ENCODE results near the gene LMTK2. TPM values are rescaled to one million over a fixed set of nuclear protein-coding genes. Genes with fewer than 3 reads are reported as not detected.

Gene LMTK2
- total RNA-seq, 1 donor from 2014 or later: 12.9 TPM

DNA sequence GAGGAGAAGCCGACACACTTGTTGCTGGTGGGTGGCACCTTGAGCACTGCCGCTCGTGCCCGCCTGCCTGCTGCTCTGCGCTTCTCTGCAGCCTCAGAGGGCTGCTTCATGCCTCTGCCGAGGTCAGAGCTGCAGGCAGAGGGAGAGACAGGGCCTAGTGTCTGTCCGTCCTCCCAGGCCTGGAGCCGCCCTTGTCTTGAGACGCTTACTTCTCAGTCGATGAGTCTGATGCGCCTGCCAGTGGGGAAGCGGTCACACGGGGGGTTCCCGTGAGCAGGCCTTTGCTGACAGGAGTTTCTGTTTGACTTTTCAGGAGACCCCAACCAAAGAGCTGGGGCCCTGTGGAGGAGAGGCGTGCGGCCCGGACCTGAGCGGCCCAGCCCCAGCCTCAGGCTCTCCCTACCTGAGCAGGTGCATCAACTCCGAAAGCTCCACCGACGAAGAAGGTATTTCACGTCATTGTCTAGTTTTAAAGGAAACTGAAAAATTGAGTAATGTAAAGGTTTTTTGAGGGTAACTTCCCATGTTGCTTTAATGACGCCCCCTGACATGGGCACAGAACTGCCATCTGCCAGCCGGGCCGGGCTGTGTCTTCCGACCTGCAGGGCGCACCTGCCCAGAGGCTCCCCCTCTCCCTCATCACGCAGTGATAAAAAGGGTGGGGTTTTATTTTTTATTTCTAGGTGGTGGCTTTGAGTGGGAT is 96.8 kb downstream of the LMTK2 start:
- no peak for DNase-seq (ENCODE audit: low read depth)
- TF ChIP-seq, protein P1, sequence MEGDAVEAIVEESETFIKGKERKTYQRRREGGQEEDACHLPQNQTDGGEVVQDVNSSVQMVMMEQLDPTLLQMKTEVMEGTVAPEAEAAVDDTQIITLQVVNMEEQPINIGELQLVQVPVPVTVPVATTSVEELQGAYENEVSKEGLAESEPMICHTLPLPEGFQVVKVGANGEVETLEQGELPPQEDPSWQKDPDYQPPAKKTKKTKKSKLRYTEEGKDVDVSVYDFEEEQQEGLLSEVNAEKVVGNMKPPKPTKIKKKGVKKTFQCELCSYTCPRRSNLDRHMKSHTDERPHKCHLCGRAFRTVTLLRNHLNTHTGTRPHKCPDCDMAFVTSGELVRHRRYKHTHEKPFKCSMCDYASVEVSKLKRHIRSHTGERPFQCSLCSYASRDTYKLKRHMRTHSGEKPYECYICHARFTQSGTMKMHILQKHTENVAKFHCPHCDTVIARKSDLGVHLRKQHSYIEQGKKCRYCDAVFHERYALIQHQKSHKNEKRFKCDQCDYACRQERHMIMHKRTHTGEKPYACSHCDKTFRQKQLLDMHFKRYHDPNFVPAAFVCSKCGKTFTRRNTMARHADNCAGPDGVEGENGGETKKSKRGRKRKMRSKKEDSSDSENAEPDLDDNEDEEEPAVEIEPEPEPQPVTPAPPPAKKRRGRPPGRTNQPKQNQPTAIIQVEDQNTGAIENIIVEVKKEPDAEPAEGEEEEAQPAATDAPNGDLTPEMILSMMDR (IDR thresholded peaks at IDR 0.05; ENCODE audit: insufficient read depth, low read length, severe bottlenecking): no peak
- FAIRE-seq: no peak
- no peaks in the 10 kb centered on the region for H3K27me3 ChIP-seq (ENCODE audit: control insufficient read depth, insufficient read depth, low read length)
- H3K36me3 ChIP-seq (ENCODE audit: control insufficient read depth, insufficient read depth, low read length): peaks cover 2% of the 10 kb centered on the region
- H3K4me3 ChIP-seq (ENCODE audit: low read depth, low read length): no peak overlapping the region

- FAIRE-seq: no peak
- Histone ChIP-seq H3K36me3 (ENCODE audit: control insufficient read depth, insufficient read depth, low read length) (peaks cover 2% of the 10 kb centered on the region), H3K4me3 (ENCODE audit: low read depth, low read length) (no peak overlapping the region), H3K27me3 (ENCODE audit: control insufficient read depth, insufficient read depth, low read length) (no peaks in the 10 kb centered on the region)
- DNase-seq (ENCODE audit: low read depth): no peak
- TF ChIP-seq, protein P1 (IDR thresholded peaks at IDR 0.05; ENCODE audit: insufficient read depth, low read length, severe bottlenecking): no peak
These were observed 97.4 kb downstream of the LMTK2 start for GRCh38 chr7:98203964-98204605.

DNA sequence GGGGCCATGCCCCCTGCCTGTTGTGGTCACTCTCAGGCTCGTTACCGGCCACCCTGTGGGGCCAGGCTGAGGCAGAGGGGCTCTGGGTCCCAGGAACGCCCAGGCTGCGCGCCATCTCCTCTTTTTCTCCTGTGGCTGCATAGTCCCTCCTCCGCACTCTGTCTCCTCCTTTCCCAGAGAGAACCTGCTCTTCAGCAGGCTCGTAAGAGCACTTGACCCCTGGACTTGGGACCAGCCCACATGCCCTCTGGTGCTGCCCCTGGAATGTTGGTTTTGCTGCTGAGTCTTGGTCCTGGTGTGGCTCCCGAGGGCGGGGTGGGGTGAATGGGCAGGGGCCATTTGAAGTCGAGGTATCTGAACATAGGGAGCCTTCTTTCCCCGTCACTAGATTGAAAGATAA is 98.0 kb downstream of the LMTK2 start:
- H3K4me3 ChIP-seq (ENCODE audit: low read depth, low read length): no peak overlapping the region
- no peak for FAIRE-seq
- no peak for DNase-seq (ENCODE audit: low read depth)
- H3K36me3 ChIP-seq (ENCODE audit: control insufficient read depth, insufficient read depth, low read length): peaks cover 2% of the 10 kb centered on the region
- TF ChIP-seq, protein P1 (IDR thresholded peaks at IDR 0.05; ENCODE audit: insufficient read depth, low read length, severe bottlenecking): no peak
- no peaks in the 10 kb centered on the region for H3K27me3 ChIP-seq (ENCODE audit: control insufficient read depth, insufficient read depth, low read length)

DNA sequence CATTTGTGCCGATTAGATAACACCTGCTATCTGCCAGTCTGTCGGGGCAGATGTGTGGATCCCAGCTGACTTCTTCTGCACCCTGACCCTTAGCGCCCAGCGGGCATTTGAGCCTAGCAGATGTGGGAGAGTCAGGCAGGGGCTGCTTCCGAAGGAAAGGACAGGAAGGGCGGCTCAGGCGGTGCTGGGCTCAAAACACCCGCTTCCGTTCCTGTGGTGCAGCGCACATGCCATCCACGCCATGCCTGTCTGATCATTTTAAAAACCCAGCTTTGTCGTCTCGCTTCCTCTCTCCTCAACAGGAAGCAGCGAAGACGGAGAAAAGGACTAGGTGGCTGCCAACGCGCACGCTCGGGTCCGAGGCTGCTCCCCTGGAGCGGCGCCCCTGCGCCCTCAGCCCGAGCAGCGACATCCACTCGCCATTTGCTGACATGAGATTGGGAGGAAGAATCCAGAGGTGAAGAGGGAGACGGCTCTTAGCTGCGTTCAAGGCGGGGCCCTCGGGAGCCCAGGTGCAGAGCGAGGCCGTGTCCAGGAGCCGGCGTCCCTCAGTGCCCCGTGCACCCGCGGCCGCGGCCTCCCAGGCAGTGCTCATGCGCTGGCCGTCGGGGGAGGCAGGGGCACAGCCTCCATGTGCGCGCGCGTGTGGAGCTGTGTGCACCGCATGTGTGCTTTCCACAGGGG is 98.6 kb downstream of the LMTK2 start:
- H3K27me3 ChIP-seq (ENCODE audit: control insufficient read depth, insufficient read depth, low read length): no peaks in the 10 kb centered on the region
- FAIRE-seq (no peak), DNase-seq (ENCODE audit: low read depth) (no peak)
- TF ChIP-seq, protein P1 (IDR thresholded peaks at IDR 0.05; ENCODE audit: insufficient read depth, low read length, severe bottlenecking): no peak
- peaks cover 2% of the 10 kb centered on the region for H3K36me3 ChIP-seq (ENCODE audit: control insufficient read depth, insufficient read depth, low read length)
- no peak overlapping the region for H3K4me3 ChIP-seq (ENCODE audit: low read depth, low read length)

GRCh38 chr7:98206451-98207330 is 100.0 kb downstream of the LMTK2 start:
- H3K36me3 ChIP-seq (ENCODE audit: control insufficient read depth, insufficient read depth, low read length): peaks cover 2% of the 10 kb centered on the region
- no peak overlapping the region for H3K4me3 ChIP-seq (ENCODE audit: low read depth, low read length)
- no peaks in the 10 kb centered on the region for H3K27me3 ChIP-seq (ENCODE audit: control insufficient read depth, insufficient read depth, low read length)
- FAIRE-seq: no peak
- TF ChIP-seq, protein P1 (IDR thresholded peaks at IDR 0.05; ENCODE audit: insufficient read depth, low read length, severe bottlenecking): no peak
- no peak for DNase-seq (ENCODE audit: low read depth)

Data from bronchial epithelial cell (primary cell).